Activated CD4-positive, CD25-positive, alpha-beta regulatory T cell treated with anti-CD3 and anti-CD28 coated beads, Interleukin-2, amount 50 U/mL, for 16 hours (primary cell): Measurements from ENCODE around the gene GDF15.
A peak's percentile ranks its signal among the peaks of the same experiment; 100 is the strongest.

Source experiments
- DNase-seq: peaks from one replicate; pipeline ENCODE4 v3.0.0-alpha.2; 2020; ENCODE audit warnings: low read depth, low spot score

The GDF15 gene

DNA sequence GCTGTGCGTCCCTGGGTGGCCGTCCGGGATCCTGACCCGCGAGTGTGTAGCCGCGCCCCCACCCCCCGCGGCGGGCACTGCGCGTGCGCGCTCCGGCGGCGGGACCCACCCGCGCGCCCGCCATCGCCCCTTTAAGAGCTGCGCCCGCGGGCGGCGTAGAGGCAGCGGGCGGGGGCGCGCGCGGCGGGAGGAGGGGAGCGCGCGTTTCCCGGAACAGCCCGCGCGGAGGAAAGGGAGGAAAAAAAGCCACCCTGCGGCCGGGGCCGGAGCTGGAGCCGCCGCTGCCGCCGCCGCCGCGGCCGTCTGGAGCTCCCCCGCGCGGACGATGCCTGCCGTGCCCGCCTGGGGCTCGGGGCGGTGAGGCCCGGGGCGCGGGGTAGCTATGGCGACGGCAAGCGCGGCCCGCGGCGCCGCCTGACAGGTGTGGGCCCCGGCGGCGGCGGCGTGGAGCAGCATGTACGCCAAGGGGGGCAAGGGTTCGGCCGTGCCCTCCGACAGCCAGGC is 33.3 kb downstream of the GDF15 start, which contains the start of gene SSBP4:
SSBP4 (plus strand) TSS at position 204 of the 504 bp plus-strand sequence; CDS start at position 455, 251 bp downstream.
- no peak for DNase-seq

- no peak for DNase-seq
Observed at GRCh38 chr19:18419699-18420460, 33.9 kb downstream of the GDF15 start.

GRCh38 chr19:18420930-18421329 is 35.0 kb downstream of the GDF15 start:
- no peak for DNase-seq

DNA sequence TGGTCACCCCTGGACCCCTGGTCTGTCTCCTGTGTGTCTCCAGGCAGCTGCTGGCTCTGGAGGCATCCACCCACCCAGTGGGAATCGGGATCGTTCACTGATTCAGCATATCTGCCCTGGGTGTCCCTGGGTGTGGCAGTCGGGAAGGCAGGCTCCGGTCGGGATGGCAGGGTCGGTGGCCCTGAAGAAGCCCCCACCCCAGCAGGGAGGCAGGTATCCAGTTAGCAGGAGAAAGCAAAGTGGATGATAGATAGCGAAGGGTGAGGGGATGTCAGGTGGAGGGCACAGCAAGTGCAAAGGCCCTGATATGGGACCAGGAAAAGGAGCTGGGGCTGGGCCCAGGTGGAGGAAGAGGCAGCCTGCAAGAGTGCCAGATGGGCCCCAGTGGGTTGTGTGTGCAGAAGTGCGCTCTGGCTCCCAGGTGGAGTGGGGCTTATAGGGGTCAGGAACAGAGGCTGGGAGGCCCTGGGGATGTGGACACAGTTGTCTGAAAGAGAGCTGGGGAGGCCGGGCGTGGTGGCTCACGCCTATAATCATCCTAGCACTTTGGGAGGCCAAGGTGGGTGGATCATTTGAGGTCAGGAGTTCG is 35.5 kb downstream of the GDF15 start:
- DNase-seq = no peak

GRCh38 chr19:18422530-18423191 is 36.7 kb downstream of the GDF15 start:
- no peak for DNase-seq

DNA sequence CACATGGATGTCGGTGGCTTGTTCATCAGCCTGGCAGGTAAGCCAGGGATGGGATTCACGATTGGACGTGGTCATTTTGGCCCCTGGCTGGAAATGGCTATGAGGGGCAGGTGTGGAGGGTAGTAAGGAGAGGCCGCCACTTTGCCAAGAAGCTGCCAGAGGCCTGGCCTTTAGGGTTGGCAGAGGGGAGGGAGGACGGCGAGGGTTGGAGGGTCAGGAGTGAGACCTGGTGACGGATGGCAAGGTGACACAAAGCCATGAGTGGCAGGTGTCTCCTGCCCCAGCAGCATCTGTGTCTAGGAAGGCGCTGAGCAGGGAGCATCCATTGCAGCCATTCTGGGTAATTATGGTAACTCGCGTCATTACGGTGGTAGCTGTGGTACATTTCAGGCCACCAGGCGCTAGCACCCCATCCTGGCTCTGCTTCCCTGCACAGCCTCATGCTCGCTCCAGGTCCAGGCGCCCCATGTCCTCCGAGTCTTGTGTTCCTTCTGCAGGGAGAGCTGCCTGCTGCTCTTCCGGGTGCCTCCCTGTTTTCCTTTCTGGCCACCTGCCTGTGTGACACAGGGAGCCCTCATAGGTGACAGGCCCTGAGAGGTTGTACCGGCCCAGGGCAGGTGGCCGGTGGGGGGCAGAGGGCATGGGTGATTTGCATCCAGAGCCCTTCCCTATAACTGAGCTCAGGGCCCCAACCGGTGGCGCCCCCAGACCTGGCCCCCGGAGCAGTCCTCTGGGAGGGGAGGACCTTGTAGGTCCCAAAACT is 37.5 kb downstream of the GDF15 start:
- no peak for DNase-seq

GRCh38 chr19:18424122-18424889 is 38.3 kb downstream of the GDF15 start:
- no peak for DNase-seq

DNA sequence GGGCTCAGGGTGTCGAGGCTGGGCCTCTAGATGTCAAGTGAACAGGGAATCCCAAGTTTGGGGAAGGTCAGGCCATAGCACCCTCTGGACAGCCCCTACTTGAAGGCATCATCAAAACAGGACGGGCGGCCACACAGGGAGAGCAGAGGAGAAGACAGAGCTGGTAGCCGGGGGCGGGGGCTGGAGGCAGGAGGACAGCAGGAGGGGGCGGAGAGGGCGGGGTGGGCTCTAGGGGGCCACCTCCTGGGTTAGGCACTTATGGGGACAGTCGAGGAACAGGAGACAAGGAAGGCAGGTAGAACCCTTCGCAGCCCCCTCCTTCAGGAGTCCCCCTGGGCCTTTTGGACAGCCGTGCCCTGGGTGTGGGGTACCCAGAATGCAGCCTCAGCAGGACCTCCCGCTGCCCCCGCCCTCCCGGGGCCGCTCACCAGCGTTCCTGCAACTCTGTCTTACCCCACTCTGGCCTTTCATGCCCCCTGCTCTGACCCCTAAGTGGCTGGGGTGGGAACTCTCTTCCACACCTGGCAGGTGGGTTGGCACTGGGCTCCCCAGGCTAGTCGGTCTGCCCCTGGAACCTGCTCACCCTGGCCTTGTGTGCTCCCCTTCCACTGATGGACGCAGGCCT is 39.0 kb downstream of the GDF15 start:
- no peak for DNase-seq

GRCh38 chr19:18425515-18426415 is 39.8 kb downstream of the GDF15 start:
- DNase-seq = no peak

DNA sequence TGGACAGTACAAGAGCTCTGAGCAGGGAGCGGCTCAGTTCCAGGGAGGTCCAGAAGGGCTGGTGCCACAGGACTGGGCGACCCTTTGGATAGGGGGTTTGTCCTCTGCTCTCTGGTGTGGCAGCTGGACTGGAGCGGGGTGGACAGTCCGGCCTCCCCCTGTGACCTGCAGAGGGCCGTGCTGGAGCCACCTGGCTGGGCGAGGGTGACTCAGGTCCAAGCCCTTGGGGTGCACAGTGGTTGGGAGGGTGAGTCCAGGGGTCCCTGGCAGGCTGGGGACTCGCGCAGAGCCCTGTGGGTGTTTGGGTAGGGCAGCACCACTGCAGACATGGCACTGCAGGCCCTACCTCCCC is 40.4 kb downstream of the GDF15 start:
- DNase-seq = no peak

- DNase-seq = no peak
Observed at GRCh38 chr19:18427080-18427742, 41.3 kb downstream of the GDF15 start.

DNA sequence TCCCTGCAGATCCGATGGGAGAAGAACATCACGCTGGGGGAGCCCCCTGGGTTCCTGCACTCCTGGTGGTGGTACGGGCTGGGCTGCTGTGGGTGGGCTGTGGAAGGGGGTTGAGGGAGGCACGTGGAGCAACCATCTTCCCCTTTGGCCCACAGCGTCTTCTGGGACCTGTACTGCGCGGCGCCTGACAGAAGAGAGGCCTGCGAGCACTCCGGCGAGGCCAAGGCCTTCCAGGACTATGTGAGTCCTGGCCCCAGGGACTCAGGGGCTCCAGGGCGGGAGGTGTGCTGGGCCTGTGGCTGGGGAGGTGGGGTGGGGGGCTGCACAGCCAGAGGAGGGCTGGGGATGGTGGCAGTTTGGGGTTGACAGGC is 41.8 kb downstream of the GDF15 start:
- DNase-seq = no peak

DNA sequence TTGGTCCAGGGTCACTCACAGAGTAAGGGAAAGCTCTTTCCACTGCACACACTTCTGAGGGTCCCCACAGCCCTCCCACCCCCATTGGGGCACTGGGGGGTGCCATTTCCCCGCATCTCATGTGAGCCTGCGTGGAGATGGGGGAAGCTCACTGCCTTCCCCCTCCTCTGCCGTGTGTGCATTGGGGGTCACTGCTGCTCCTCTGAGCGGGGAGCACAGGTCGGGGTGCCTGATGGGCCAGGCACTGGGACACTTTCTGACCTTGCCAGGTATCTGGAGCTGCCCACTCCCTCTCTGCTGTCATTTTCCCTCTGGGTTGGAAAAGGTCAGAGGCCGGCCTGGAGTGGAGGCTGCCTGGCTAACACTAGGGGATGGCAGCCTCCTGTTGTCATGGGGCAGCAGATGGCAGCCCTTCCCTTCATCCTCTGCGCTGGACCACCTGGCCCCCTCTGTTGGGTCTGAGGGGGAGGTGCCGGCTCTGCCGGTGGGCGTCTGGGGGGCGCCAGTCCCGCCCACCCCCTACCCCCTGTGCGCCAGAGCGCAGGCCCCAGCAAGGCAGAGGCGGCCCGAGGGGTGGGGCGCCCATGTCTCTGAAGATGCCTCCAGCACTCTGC is 42.3 kb downstream of the GDF15 start:
- no peak for DNase-seq

- DNase-seq = peak; percentile 61
Observed at GRCh38 chr19:18428787-18429674, 43.1 kb downstream of the GDF15 start.

DNA sequence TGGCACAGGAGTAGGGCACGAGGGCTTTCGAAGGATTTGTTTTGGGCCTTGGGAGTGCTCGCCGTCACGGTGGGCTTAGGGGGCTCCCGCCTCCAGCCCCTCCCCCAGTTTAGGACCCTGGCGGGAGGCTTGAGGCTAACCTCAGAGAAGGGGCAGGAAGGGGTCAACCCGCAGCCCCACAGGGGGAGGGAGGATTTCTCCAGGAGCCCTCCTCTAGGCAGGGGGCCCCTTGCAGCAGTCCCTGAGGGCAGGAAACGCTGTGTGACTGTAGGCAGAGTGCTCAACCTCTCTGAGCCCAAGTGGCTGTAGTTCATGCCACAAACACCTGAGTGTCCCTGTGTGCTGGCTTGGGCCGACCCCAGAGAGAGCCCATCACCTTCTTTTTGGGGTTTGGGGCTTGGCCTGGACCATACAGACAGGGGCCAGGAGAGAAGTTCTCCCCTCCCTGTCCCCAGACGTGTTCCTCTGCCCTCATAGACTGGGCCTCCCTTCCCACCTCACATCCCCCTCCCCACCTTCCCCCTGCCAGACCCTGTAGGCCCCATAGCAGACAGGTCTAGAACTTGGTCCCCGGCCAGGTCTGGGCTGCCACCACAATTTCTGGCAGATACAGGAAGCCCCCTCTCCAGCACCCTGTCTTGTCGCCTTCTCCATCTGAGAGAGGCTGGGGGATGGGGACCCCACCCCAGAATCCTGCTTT is 43.9 kb downstream of the GDF15 start:
- no peak for DNase-seq

- DNase-seq = no peak
Observed at GRCh38 chr19:18430417-18431144, 44.6 kb downstream of the GDF15 start.
